Lower leg skin (tissue), 3 donors: ENCODE data around the gene PTPRN2.

Source experiments
- POLR2A ChIP-seq, 2 donors: fragments of 450-650 bp; IDR thresholded peaks; one replicate each; pipeline ENCODE4 v1.6.1; 2016 to 2017; ENCODE audit warnings: antibody characterized with exemption in 2 of 2, mild to moderate bottlenecking in 1 of 2, moderate library complexity in 1 of 2
- TF ChIP-seq, protein P1 (sequence below), 3 donors: fragments of 450-650 bp; IDR thresholded peaks; one replicate each; pipeline ENCODE4 v1.5.1; 2016; ENCODE audit warnings: antibody characterized with exemption in 3 of 3, mild to moderate bottlenecking in 3 of 3, moderate library complexity in 2 of 3

DNA sequence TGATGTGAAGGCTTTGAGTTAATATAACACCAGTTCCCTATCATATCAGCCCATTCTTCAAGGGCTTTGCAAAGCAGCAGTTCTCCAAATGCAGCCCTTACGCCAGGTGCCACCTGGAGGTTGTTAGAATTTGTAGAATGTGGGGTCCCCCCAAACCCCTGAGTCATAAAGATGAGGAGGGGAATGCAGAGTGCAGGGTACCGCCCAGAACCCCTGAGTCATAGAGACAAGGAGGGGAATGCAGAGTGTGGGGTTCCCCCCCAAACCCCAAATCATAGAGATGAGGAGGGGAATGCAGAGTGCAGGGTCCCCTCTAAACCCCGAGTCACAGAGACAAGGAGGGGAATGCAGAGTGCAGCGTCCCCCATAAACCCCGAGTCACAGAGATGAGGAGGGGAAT lies 605.8 kb downstream of the PTPRN2 start:
- TF ChIP-seq, protein P1, sequence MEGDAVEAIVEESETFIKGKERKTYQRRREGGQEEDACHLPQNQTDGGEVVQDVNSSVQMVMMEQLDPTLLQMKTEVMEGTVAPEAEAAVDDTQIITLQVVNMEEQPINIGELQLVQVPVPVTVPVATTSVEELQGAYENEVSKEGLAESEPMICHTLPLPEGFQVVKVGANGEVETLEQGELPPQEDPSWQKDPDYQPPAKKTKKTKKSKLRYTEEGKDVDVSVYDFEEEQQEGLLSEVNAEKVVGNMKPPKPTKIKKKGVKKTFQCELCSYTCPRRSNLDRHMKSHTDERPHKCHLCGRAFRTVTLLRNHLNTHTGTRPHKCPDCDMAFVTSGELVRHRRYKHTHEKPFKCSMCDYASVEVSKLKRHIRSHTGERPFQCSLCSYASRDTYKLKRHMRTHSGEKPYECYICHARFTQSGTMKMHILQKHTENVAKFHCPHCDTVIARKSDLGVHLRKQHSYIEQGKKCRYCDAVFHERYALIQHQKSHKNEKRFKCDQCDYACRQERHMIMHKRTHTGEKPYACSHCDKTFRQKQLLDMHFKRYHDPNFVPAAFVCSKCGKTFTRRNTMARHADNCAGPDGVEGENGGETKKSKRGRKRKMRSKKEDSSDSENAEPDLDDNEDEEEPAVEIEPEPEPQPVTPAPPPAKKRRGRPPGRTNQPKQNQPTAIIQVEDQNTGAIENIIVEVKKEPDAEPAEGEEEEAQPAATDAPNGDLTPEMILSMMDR (IDR thresholded peaks at IDR 0.05), result no peak
- no peak for TF ChIP-seq POLR2A (IDR thresholded peaks at IDR 0.05)
